ENCODE data around the gene APOB. TPM values are rescaled to one million over a fixed set of nuclear protein-coding genes. Genes with fewer than 3 reads are reported as not detected.

The APOB gene
- total and polyA plus RNA-seq, 2 of the 13 experiments (the other 11 are each of a cell fraction or from before 2014, with no cell fraction given) = 1,569 to 2,515 TPM

GRCh38 chr2:21007129-21008013 lies 36.5 kb downstream of the APOB start (continued):
- TF ChIP-seq ZNF788 (CRISPR knock-in tag; IDR thresholded peaks at IDR 0.05; ENCODE audit: borderline replicate concordance) (no peak), ZFP36L1 (CRISPR knock-in tag; IDR thresholded peaks at IDR 0.05) (0 out of 2 replicates have a peak, but pooled peaks have one; percentile 26), ATF7-NPFF (CRISPR knock-in tag; IDR thresholded peaks at IDR 0.05; ENCODE audit: low read depth) (0 out of 2 replicates have a peak, but pooled peaks have one; percentile 27), SOX5 (CRISPR knock-in tag; IDR thresholded peaks at IDR 0.05; ENCODE audit: borderline replicate concordance) (peak; percentile 6; the same call in 1 of the 2 replicates), SP4 (CRISPR knock-in tag; IDR thresholded peaks at IDR 0.05) (0 out of 2 replicates have a peak, but pooled peaks have one; percentile 6), TCF12 (IDR thresholded peaks at IDR 0.05) (no peak), TCF12 (CRISPR knock-in tag; IDR thresholded peaks at IDR 0.05) (no peak), CENPX (CRISPR knock-in tag; IDR thresholded peaks at IDR 0.05) (no peak), PHF8 (CRISPR knock-in tag; IDR thresholded peaks at IDR 0.05) (no peak), MTF2 (CRISPR knock-in tag; IDR thresholded peaks at IDR 0.05; ENCODE audit: borderline replicate concordance) (peak; percentile 80; the same call in 1 of the 2 replicates), NFIC (IDR thresholded peaks at IDR 0.05; ENCODE audit: low read length) (peak; percentile 24), ZBTB42 (CRISPR knock-in tag; IDR thresholded peaks at IDR 0.05) (no peak), ZNF687 (CRISPR knock-in tag; IDR thresholded peaks at IDR 0.05) (no peak), ZNF563 (CRISPR knock-in tag; IDR thresholded peaks at IDR 0.05) (no peak), ZNF747 (CRISPR knock-in tag; IDR thresholded peaks at IDR 0.05; ENCODE audit: borderline replicate concordance) (peak; percentile 17; the same call in 1 of the 2 replicates), HINFP (CRISPR knock-in tag; IDR thresholded peaks at IDR 0.05; ENCODE audit: low read depth) (no peak), ZNF335 (CRISPR knock-in tag; IDR thresholded peaks at IDR 0.05) (no peak), ZBTB39 (CRISPR knock-in tag; IDR thresholded peaks at IDR 0.05) (0 out of 2 replicates have a peak, but pooled peaks have one; percentile 40), ZNF513 (CRISPR knock-in tag; conservative IDR thresholded peaks at IDR 0.05) (no peak)

Data from HepG2 (cell line).